ENCODE data around the gene PPP2R5D.

Gene PPP2R5D

DNA sequence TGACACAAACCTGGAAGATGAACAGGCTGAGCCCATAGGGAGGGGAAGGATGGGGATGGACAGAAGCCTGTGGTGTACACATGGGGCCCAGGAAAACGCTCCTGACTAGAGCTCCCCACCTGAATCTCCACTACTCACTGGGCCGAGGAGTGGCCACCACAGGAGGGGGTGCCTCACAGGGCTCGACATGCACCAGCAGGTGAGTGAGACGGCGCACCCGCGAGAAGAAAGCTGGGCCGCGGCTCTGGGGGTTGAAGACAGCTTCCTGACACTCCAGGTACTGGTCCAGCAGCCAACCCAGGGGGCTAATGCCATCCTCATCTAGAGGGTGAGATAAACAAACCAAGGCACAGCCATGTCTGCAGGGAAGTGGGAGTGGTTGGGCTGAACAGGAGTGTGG is 58.9 kb downstream of the PPP2R5D start:
- no peaks in the 10 kb centered on the region for H3K4me1 ChIP-seq (ENCODE audit: control insufficient read depth, insufficient read depth, low read length, poor library complexity, severe bottlenecking)
- WGBS, 2 experiments (ENCODE audit: insufficient coverage in 2 of 2), result 96 to 98% methylated on average over 4 to 8 of the region's 9 CpGs
- no peak overlapping the region for H3K4me3 ChIP-seq (ENCODE audit: extremely low read depth, insufficient read depth, low read length, poor library complexity, severe bottlenecking)
- no peaks in the 10 kb centered on the region for H3K9me3 ChIP-seq (ENCODE audit: control insufficient read depth, low read length)
- H3K36me3 ChIP-seq (ENCODE audit: control insufficient read depth, insufficient read depth, low read length), result peaks cover 91% of the 10 kb centered on the region
- H3K27ac ChIP-seq (ENCODE audit: low read depth, low read length, severe bottlenecking), result no peak overlapping the region

DNA sequence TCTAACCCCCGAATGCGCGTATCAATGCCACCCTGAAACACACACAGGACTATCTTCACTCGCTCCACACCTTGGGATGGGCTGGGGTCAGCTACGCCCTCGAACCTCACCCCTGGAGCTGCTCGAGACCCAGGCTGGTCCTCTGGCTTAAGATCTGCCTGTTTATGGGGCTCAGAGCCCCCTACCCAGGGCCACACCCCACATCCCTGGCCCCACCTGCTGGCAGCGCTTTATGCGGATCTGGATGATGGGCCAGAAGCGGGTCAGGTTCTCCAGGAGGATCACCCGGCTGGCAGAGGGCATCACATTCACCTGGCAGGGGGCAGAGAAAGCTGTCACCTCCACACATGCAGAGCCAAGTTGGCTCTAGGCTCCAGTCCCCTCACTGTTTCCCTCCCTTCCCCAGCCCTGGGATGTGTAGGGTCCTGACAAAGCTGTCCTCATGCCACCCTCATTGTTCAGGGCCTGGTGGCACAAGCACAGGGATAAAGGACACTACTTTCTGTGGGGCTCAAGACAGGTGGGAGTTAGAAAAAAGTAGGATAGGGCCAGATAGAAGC is 61.1 kb downstream of the PPP2R5D start:
- H3K36me3 ChIP-seq (ENCODE audit: control insufficient read depth, insufficient read depth, low read length), result peaks cover 90% of the 10 kb centered on the region
- no peak overlapping the region for H3K4me3 ChIP-seq (ENCODE audit: extremely low read depth, insufficient read depth, low read length, poor library complexity, severe bottlenecking)
- WGBS, 2 experiments (ENCODE audit: insufficient coverage in 2 of 2), result 96% methylated on average over 10 to 11 of the region's 11 CpGs
- no peaks in the 10 kb centered on the region for H3K9me3 ChIP-seq (ENCODE audit: control insufficient read depth, low read length)
- H3K4me1 ChIP-seq (ENCODE audit: control insufficient read depth, insufficient read depth, low read length, poor library complexity, severe bottlenecking), result no peaks in the 10 kb centered on the region
- H3K27ac ChIP-seq (ENCODE audit: low read depth, low read length, severe bottlenecking), result no peak overlapping the region

DNA sequence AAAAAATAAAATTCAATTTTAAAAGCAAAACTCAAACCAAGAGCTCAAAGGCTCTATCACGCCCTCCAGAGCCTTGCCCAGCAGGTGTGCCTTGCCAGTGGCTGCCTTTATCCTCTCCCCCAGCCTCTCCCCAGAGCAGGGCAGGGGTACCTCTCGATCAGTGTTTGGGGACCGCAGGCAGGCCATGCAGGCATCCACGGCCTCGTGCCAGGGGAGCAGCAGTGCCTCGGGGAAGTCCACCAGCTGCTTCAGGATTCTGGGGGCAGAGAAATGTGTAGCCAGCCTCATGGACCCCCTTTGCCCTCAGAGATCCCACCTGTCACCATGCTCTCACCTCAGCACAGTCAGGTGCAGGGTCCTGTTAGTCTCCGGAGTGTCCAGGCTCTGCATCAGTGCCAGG is 63.6 kb downstream of the PPP2R5D start:
- H3K9me3 ChIP-seq (ENCODE audit: control insufficient read depth, low read length), result no peaks in the 10 kb centered on the region
- H3K4me1 ChIP-seq (ENCODE audit: control insufficient read depth, insufficient read depth, low read length, poor library complexity, severe bottlenecking), result peaks cover 20% of the 10 kb centered on the region
- no peak overlapping the region for H3K27ac ChIP-seq (ENCODE audit: low read depth, low read length, severe bottlenecking)
- no peak overlapping the region for H3K4me3 ChIP-seq (ENCODE audit: extremely low read depth, insufficient read depth, low read length, poor library complexity, severe bottlenecking)
- peaks cover 90% of the 10 kb centered on the region for H3K36me3 ChIP-seq (ENCODE audit: control insufficient read depth, insufficient read depth, low read length)
- WGBS, 2 experiments (ENCODE audit: insufficient coverage in 2 of 2), result 100% methylated on average over 6 to 7 of the region's 7 CpGs

DNA sequence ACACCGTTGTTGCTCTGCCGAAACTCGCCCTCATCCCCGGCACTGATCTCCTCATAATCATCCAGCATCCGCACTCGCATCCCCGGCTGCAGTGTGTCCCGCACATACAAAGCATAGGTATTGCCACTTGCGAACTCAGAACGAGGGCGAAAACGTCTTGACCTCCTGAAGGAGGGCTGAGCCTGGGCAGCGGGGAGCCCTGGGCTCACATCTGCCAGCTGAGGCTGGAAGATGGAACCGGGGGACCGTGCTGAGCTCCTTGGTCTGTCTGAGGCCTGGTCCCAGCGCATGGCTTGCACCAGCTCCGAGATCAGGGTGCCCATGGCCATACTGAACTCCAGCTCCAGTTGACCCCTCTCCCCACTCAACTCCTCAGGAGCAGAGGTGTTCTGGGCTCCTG is 66.6 kb downstream of the PPP2R5D start:
- Histone ChIP-seq H3K4me1 (ENCODE audit: control insufficient read depth, insufficient read depth, low read length, poor library complexity, severe bottlenecking) (peaks cover 21% of the 10 kb centered on the region), H3K9me3 (ENCODE audit: control insufficient read depth, low read length) (no peaks in the 10 kb centered on the region), H3K36me3 (ENCODE audit: control insufficient read depth, insufficient read depth, low read length) (peaks cover 81% of the 10 kb centered on the region), H3K27ac (ENCODE audit: low read depth, low read length, severe bottlenecking) (no peak overlapping the region), H3K4me3 (ENCODE audit: extremely low read depth, insufficient read depth, low read length, poor library complexity, severe bottlenecking) (no peak overlapping the region)
- WGBS, 2 experiments (ENCODE audit: insufficient coverage in 2 of 2), result 94 to 97% methylated on average over 16 to 17 of the region's 17 CpGs

DNA sequence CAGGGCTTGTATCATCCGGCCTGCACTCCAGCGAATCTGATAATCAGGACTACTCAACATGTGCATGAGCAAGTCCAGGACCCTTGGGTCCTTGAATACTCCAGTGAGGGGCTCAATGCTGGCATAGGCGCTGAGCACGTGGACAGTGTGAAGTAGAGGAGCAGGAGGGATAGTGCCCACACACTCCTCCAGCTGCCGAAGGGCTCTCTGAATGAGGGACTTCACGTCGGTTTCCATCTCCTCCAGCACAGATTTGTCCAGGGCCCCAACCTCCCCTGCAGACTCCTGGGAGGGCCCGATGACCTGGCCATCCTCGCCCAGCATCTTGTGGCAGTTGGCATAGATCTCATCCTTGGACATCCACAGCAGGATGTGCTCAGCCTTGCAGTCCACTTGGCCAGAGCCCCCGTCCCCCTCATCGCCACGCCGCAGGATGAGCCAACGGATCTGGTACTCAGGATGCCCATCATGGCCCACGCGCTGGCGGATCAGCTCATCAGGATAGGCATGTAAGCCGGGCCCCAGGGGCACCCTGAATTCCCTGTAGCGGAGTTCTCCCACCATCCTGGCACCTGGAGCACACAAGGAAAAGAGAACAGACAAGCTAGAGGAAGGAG is 68.0 kb downstream of the PPP2R5D start:
- 97% methylated on average over 19 of the region's 19 CpGs for WGBS, 2 experiments (ENCODE audit: insufficient coverage in 2 of 2)
- peak overlapping the region; percentile 89 for H3K4me3 ChIP-seq (ENCODE audit: extremely low read depth, insufficient read depth, low read length, poor library complexity, severe bottlenecking)
- H3K36me3 ChIP-seq (ENCODE audit: control insufficient read depth, insufficient read depth, low read length), result peaks cover 75% of the 10 kb centered on the region
- H3K27ac ChIP-seq (ENCODE audit: low read depth, low read length, severe bottlenecking), result peak overlapping the region; percentile 92
- H3K9me3 ChIP-seq (ENCODE audit: control insufficient read depth, low read length), result no peaks in the 10 kb centered on the region
- peaks cover 21% of the 10 kb centered on the region for H3K4me1 ChIP-seq (ENCODE audit: control insufficient read depth, insufficient read depth, low read length, poor library complexity, severe bottlenecking)

DNA sequence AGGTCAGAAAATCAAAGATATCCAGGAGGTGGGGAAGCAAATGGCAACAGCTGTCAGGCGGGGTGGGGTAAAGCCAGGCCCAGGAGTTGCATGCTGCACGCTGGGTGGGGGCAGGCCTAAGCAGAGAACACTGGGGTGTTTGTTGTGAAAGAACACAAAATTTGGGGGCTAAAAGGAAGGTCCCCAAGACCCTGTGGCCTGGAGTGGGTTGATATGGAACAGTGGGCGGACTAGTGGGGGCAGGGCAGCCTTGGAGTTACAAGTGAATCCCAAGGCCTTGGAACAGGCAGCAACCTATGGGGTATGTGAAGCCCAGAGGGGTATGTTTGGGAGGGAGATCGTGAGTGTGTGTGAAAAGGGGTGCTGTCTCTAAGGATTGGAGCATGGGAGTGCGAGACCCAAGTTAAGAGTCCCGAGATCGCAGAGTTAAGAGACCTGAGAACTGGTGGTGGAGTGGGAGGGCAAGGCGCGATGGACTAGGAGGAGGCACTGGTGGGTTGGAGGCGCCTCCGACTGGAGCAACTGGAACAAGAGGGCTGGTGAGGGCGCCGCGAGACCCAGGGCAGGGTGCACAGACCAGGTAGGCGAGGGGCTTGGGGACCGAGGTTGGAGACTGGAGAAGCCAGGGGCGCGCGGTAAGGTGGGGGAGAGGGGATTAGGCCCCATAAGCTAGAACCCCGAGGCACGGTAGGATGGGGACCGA is 68.6 kb downstream of the PPP2R5D start:
- peak overlapping the region; percentile 92 for H3K27ac ChIP-seq (ENCODE audit: low read depth, low read length, severe bottlenecking)
- H3K4me1 ChIP-seq (ENCODE audit: control insufficient read depth, insufficient read depth, low read length, poor library complexity, severe bottlenecking), result peaks cover 24% of the 10 kb centered on the region
- no peaks in the 10 kb centered on the region for H3K9me3 ChIP-seq (ENCODE audit: control insufficient read depth, low read length)
- peaks cover 75% of the 10 kb centered on the region for H3K36me3 ChIP-seq (ENCODE audit: control insufficient read depth, insufficient read depth, low read length)
- 20 to 22% methylated on average over 20 to 22 of the region's 22 CpGs for WGBS, 2 experiments (ENCODE audit: insufficient coverage in 2 of 2)
- peak overlapping the region; percentile 89 for H3K4me3 ChIP-seq (ENCODE audit: extremely low read depth, insufficient read depth, low read length, poor library complexity, severe bottlenecking)

GRCh38 chr6:43053545-43054205 is 69.3 kb downstream of the PPP2R5D start, which contains the start of gene CUL7:
Gene CUL7 (minus strand): TSS chr6:43053851. CDS start chr6:43052788, 1,063 bp downstream.
- peaks cover 30% of the 10 kb centered on the region for H3K4me1 ChIP-seq (ENCODE audit: control insufficient read depth, insufficient read depth, low read length, poor library complexity, severe bottlenecking)
- WGBS, 2 experiments (ENCODE audit: insufficient coverage in 2 of 2), result 0% methylated on average over 26 to 39 of the region's 45 CpGs
- peak within 1 kb of the TSS; percentile 89 for H3K4me3 ChIP-seq (ENCODE audit: extremely low read depth, insufficient read depth, low read length, poor library complexity, severe bottlenecking)
- peak within 1 kb of the TSS; percentile 92 for H3K27ac ChIP-seq (ENCODE audit: low read depth, low read length, severe bottlenecking)
- peaks cover 72% of the 10 kb centered on the region for H3K36me3 ChIP-seq (ENCODE audit: control insufficient read depth, insufficient read depth, low read length)
- H3K9me3 ChIP-seq (ENCODE audit: control insufficient read depth, low read length), result no peaks in the 10 kb centered on the region

DNA sequence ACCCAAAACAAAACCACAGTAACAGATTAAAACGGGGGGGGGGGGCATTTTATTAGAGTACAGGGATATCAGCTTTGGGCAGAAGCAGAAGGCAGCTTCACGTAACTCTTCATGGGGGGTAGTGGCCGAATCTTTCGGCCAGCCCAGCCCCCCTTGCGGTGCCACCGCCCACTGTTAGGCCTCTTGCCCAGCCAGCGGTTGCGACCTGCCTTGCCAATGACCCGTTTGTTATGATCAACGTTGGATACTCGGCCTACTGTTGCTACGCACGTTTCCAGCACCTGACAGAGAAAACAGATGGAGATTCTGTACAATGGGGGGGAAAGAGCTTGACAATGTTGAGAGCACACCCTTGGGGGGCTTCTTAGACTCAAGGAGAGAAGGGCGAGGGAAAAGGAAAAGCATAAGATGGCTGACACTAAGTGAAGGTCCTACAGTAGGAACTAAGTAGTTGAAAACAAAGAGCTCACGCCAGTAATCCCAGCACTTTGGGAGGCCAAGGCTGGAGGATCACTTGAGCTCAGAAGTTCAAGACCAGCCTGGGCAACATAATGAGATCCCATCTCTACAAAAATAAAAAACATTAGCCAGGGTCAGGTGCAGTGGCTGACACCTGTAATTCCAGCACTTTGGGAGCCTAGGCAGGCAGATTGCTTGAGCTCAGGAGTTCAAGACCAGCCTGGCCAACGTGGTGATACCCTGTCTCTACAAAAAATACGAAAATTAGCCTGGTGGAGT is 70.0 kb downstream of the PPP2R5D start:
- Histone ChIP-seq H3K4me3 (ENCODE audit: extremely low read depth, insufficient read depth, low read length, poor library complexity, severe bottlenecking) (peak overlapping the region; percentile 89), H3K36me3 (ENCODE audit: control insufficient read depth, insufficient read depth, low read length) (peaks cover 66% of the 10 kb centered on the region), H3K4me1 (ENCODE audit: control insufficient read depth, insufficient read depth, low read length, poor library complexity, severe bottlenecking) (peaks cover 30% of the 10 kb centered on the region), H3K27ac (ENCODE audit: low read depth, low read length, severe bottlenecking) (peak overlapping the region; percentile 92), H3K9me3 (ENCODE audit: control insufficient read depth, low read length) (no peaks in the 10 kb centered on the region)
- WGBS, 2 experiments (ENCODE audit: insufficient coverage in 2 of 2), result 86 to 92% methylated on average over 16 of the region's 17 CpGs

DNA sequence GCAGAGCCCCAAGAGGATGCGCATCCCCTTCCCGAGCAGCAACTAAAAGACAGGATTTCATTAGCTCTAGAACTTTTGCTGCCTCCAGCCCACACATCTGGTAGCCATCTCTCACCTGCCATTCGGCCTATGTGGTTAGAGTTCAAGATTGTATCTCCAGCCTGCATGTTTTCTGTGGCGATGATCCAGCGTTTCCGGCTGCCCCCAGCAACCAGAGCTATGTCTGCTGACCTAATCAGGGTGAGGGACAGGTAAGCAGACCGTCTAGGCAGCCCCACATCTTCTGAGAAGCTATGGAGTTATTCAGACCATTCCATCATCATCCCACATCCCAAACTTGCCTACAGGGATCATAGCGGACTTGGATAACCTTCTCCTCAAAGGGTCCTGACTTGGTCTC is 71.6 kb downstream of the PPP2R5D start:
- WGBS, 2 experiments (ENCODE audit: insufficient coverage in 2 of 2), result 92 to 95% methylated on average over 7 to 8 of the region's 8 CpGs
- no peak overlapping the region for H3K27ac ChIP-seq (ENCODE audit: low read depth, low read length, severe bottlenecking)
- H3K36me3 ChIP-seq (ENCODE audit: control insufficient read depth, insufficient read depth, low read length), result peaks cover 50% of the 10 kb centered on the region
- H3K4me3 ChIP-seq (ENCODE audit: extremely low read depth, insufficient read depth, low read length, poor library complexity, severe bottlenecking), result no peak overlapping the region
- H3K9me3 ChIP-seq (ENCODE audit: control insufficient read depth, low read length), result no peaks in the 10 kb centered on the region
- peaks cover 30% of the 10 kb centered on the region for H3K4me1 ChIP-seq (ENCODE audit: control insufficient read depth, insufficient read depth, low read length, poor library complexity, severe bottlenecking)

- Histone ChIP-seq H3K9me3 (ENCODE audit: control insufficient read depth, low read length) (no peaks in the 10 kb centered on the region), H3K27ac (ENCODE audit: low read depth, low read length, severe bottlenecking) (no peak overlapping the region), H3K36me3 (ENCODE audit: control insufficient read depth, insufficient read depth, low read length) (peaks cover 43% of the 10 kb centered on the region), H3K4me1 (ENCODE audit: control insufficient read depth, insufficient read depth, low read length, poor library complexity, severe bottlenecking) (peaks cover 17% of the 10 kb centered on the region), H3K4me3 (ENCODE audit: extremely low read depth, insufficient read depth, low read length, poor library complexity, severe bottlenecking) (peak overlapping the region; percentile 65)
- no CpG with 5 or more reads among the region's 1 CpG for WGBS, 2 experiments (ENCODE audit: insufficient coverage in 2 of 2)
Observed at GRCh38 chr6:43058531-43058930, 74.2 kb downstream of the PPP2R5D start.

Data from mesodermal cell (in vitro differentiated cells).